Type B pancreatic cell (in vitro differentiated cells): ENCODE data around the gene ASPHD1. TPM values are rescaled to one million over a fixed set of nuclear protein-coding genes. Genes with fewer than 3 reads are reported as not detected.
"Not testable (repeated sequence)": the region's sequence is repeated elsewhere in the genome, so short reads cannot be mapped to it uniquely, and the experiment has no call there.

Source experiments
- DNase-seq: peaks from one replicate; pipeline ENCODE4 v3.0.0; 2021; ENCODE audit warnings: mixed read lengths; ENCODE audit not compliant: unreplicated experiment; ENCODE audit errors: extremely low spot score
- H3K27ac Mint-ChIP-seq: 2 replicates; pipeline ENCODE4 v1.8.0; 2021; ENCODE audit warnings: mild to moderate bottlenecking, mixed read lengths
- H3K27me3 Mint-ChIP-seq: 2 replicates; pipeline ENCODE4 v1.8.0; 2021; ENCODE audit warnings: mixed read lengths
- H3K36me3 Mint-ChIP-seq: 2 replicates; pipeline ENCODE4 v1.8.0; 2021; ENCODE audit warnings: mixed read lengths
- H3K4me1 Mint-ChIP-seq: one replicate; pipeline ENCODE4 v1.8.0; 2021; ENCODE audit warnings: mixed read lengths; ENCODE audit not compliant: unreplicated experiment
- H3K4me3 Mint-ChIP-seq: 2 replicates; pipeline ENCODE4 v1.8.0; 2021; ENCODE audit warnings: mild to moderate bottlenecking, mixed read lengths
- H3K9me3 Mint-ChIP-seq: 2 replicates; pipeline ENCODE4 v1.8.0; 2021; ENCODE audit warnings: mixed read lengths
- CTCF ChIP-seq: fragments of 200-600 bp; sonication (generic); conservative IDR thresholded peaks from 2 replicates; pipeline ENCODE4 v1.5.0; 2021; ENCODE audit warnings: antibody characterized with exemption, mild to moderate bottlenecking
- total RNA-seq: library from RNA; stranded (reverse); gene quantifications from 2 replicates; pipeline ENCODE4 v1.2.1, GENCODE V29; 2021; ENCODE audit warnings: low replicate concordance

The ASPHD1 gene
- total RNA-seq, 1 donor from 2014 or later: 7.8 TPM

GRCh38 chr16:29863669-29863984 lies 36.7 kb upstream of the ASPHD1 start:
- H3K27ac Mint-ChIP-seq: peak overlapping the region; percentile 100
- H3K36me3 Mint-ChIP-seq: peaks cover 4% of the 10 kb centered on the region
- TF ChIP-seq CTCF: no peak
- H3K4me3 Mint-ChIP-seq: peak overlapping the region; percentile 93
- H3K9me3 Mint-ChIP-seq: no peaks in the 10 kb centered on the region
- H3K4me1 Mint-ChIP-seq: peaks cover 15% of the 10 kb centered on the region
- no peaks in the 10 kb centered on the region for H3K27me3 Mint-ChIP-seq
- DNase-seq: no peak

DNA sequence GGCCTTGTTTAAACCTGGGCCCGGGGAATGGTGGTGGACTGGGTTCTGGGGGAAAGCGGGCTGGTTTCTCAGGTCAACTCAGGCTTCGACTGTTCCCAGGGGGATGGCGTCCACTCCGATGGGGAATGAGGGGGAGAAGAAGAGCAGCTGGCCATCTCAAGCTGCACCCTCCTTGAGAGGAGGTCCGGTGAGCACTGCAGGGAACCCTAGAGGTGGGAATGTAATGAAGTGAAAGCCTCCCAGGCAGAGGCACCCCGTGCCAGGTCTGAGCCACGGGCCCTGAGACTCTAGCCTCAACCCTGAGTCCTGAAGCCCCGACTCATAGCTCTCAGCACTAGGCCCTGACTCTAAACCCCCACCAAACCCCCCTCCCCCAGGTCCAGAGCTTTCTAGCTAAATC lies 36.1 kb upstream of the ASPHD1 start:
- H3K4me3 Mint-ChIP-seq: no peak overlapping the region
- no peak overlapping the region for H3K27ac Mint-ChIP-seq
- no peaks in the 10 kb centered on the region for H3K27me3 Mint-ChIP-seq
- peaks cover 15% of the 10 kb centered on the region for H3K4me1 Mint-ChIP-seq
- peaks cover 4% of the 10 kb centered on the region for H3K36me3 Mint-ChIP-seq
- no peaks in the 10 kb centered on the region for H3K9me3 Mint-ChIP-seq
- TF ChIP-seq CTCF: no peak
- DNase-seq: no peak

- no peaks in the 10 kb centered on the region for H3K27me3 Mint-ChIP-seq
- no peaks in the 10 kb centered on the region for H3K9me3 Mint-ChIP-seq
- TF ChIP-seq CTCF: no peak
- no peak overlapping the region for H3K4me3 Mint-ChIP-seq
- no peak overlapping the region for H3K27ac Mint-ChIP-seq
- H3K4me1 Mint-ChIP-seq: peaks cover 1% of the 10 kb centered on the region
- DNase-seq: no peak
- no peaks in the 10 kb centered on the region for H3K36me3 Mint-ChIP-seq
Observed at GRCh38 chr16:29868396-29869009, 31.8 kb upstream of the ASPHD1 start.

GRCh38 chr16:29869067-29869466 lies 31.2 kb upstream of the ASPHD1 start:
- H3K9me3 Mint-ChIP-seq, H3K27ac Mint-ChIP-seq, H3K4me1 Mint-ChIP-seq, DNase-seq, H3K27me3 Mint-ChIP-seq, H3K4me3 Mint-ChIP-seq, H3K36me3 Mint-ChIP-seq: not testable (repeated sequence)

GRCh38 chr16:29871822-29872546 lies 28.3 kb upstream of the ASPHD1 start:
- Mint-ChIP-seq H3K27me3 (peaks cover 27% of the 10 kb centered on the region), H3K4me3 (no peak overlapping the region), H3K27ac (no peak overlapping the region), H3K36me3 (no peaks in the 10 kb centered on the region), H3K9me3 (no peaks in the 10 kb centered on the region), H3K4me1 (no peaks in the 10 kb centered on the region)
- no peak for DNase-seq
- TF ChIP-seq CTCF: no peak

DNA sequence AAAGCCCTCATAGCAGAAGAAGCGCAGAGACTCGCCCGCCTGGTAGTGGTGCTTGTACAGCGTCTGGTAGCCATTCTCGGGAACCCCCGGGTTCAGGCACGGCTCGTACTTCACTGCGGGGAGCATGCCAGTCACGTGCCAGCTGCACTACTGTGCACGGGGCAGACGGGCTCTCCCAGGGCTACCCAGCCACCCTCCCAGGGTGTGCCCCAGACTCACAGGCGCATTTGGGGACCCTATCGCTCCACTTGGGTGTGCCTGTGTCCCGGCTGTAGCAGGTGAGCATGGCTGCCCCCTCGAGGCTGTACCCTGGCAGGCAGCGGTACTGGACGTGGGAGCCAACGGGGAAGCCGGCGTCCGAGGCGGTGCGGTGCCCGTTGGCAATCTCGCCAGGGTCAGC lies 27.0 kb upstream of the ASPHD1 start:
- Mint-ChIP-seq H3K27ac (no peak overlapping the region), H3K36me3 (peaks cover 4% of the 10 kb centered on the region), H3K27me3 (peaks cover 40% of the 10 kb centered on the region), H3K4me3 (no peak overlapping the region), H3K9me3 (no peaks in the 10 kb centered on the region), H3K4me1 (peaks cover 4% of the 10 kb centered on the region)
- no peak for TF ChIP-seq CTCF
- no peak for DNase-seq
